Activated CD8-positive, alpha-beta memory T cell treated with anti-CD3 and anti-CD28 coated beads for 36 hours (primary cell): ENCODE measurements around the gene RGS8. TPM values are rescaled to one million over a fixed set of nuclear protein-coding genes. Genes with fewer than 3 reads are reported as not detected.

Experiments
- CTCF ChIA-PET: fragments of 350-600 bp; sonication (Branson Sonifier 250); formaldehyde crosslinking; loops from one replicate; lab custom pipeline; 2021; ENCODE audit warnings: antibody characterized with exemption; lab: Charles Lee
- POLR2A ChIA-PET: fragments of 350-600 bp; sonication (Branson Sonifier 250); formaldehyde crosslinking; loops from one replicate; lab custom pipeline; 2021; ENCODE audit warnings: antibody characterized with exemption; lab: Charles Lee
- total RNA-seq, 2 experiments: library from RNA; stranded (reverse); gene quantifications; one replicate each; pipeline ENCODE4 v1.2.3, GENCODE V29; 2021

The RGS8 gene
- total RNA-seq, 2 experiments from 2014 or later, result not detected

- CTCF ChIA-PET, result no interaction called here
- POLR2A ChIA-PET, result no interaction called here
These were observed 33.1 kb downstream of the RGS8 start for GRCh38 chr1:182651339-182651724.

GRCh38 chr1:182650678-182651338 is 33.6 kb downstream of the RGS8 start:
- CTCF ChIA-PET, result no interaction called here
- POLR2A ChIA-PET, result no interaction called here

GRCh38 chr1:182649041-182649440 is 35.3 kb downstream of the RGS8 start:
- ChIA-PET POLR2A (no interaction called here), CTCF (no interaction called here)

GRCh38 chr1:182646739-182647138 is 37.6 kb downstream of the RGS8 start:
- CTCF ChIA-PET, result no interaction called here
- POLR2A ChIA-PET, result no interaction called here

- ChIA-PET CTCF (no interaction called here), POLR2A (no interaction called here)
These were observed 39.5 kb downstream of the RGS8 start for GRCh38 chr1:182644886-182645285.

- POLR2A ChIA-PET, result no interaction called here
- CTCF ChIA-PET, result no interaction called here
These were observed 40.7 kb downstream of the RGS8 start for GRCh38 chr1:182643699-182644098.

- ChIA-PET CTCF (no interaction called here), POLR2A (no interaction called here)
These were observed 41.9 kb downstream of the RGS8 start for GRCh38 chr1:182642461-182642860.

GRCh38 chr1:182641561-182641960 is 42.8 kb downstream of the RGS8 start:
- POLR2A ChIA-PET, result no interaction called here
- CTCF ChIA-PET, result no interaction called here

GRCh38 chr1:182639330-182639729 is 45.1 kb downstream of the RGS8 start:
- POLR2A ChIA-PET, result no interaction called here
- CTCF ChIA-PET, result no interaction called here

GRCh38 chr1:182637769-182638168 is 46.6 kb downstream of the RGS8 start:
- ChIA-PET POLR2A (no interaction called here), CTCF (interaction anchor here (1.0 kb wide), 1 partner anchor 39 kb away, joined by 3 read pairs; no protein-coding TSS in a partner anchor)

GRCh38 chr1:182635871-182636270 is 48.5 kb downstream of the RGS8 start:
- ChIA-PET CTCF (interaction anchor here (1.2 kb wide), 1 partner anchor 34 kb away, joined by 3 read pairs; no protein-coding TSS in a partner anchor), POLR2A (no interaction called here)

Other genes with a start within 250 kb of the RGS8 start
- gene RGSL1, start 234.4 kb downstream of the RGS8 start, total RNA-seq, result not detected
- gene RNASEL, start 95.3 kb downstream of the RGS8 start, total RNA-seq, result 1 to 10 TPM; 4.2 to 4.3 TPM
- 10 to 100 TPM; 77.5 to 79.4 TPM for gene RGS16, start 80.2 kb downstream of the RGS8 start, total RNA-seq
- 1 to 10 TPM; 7.3 to 8.4 TPM for gene NPL, start 105.2 kb upstream of the RGS8 start, total RNA-seq
- 100 to 1,000 TPM; 335 to 338 TPM for gene DHX9, start 154.8 kb upstream of the RGS8 start, total RNA-seq